ENCODE data around the gene CEACAM6.
"Not testable (repeated sequence)": the region's sequence is repeated elsewhere in the genome, so short reads cannot be mapped to it uniquely, and the experiment has no call there.

Gene CEACAM6

GRCh38 chr19:41750248-41751134, 4.8 kb upstream of the CEACAM6 start:
- not testable (repeated sequence) for DNase-seq

- peak; percentile 64 for DNase-seq
Measured at GRCh38 chr19:41753159-41753558, 2.2 kb upstream of the CEACAM6 start.

GRCh38 chr19:41753936-41754529, 1.3 kb upstream of the CEACAM6 start:
- DNase-seq, result peak; percentile 50

- no peak for DNase-seq
Measured at GRCh38 chr19:41758846-41759245, 3.5 kb downstream of the CEACAM6 start.

GRCh38 chr19:41767115-41767514, 11.8 kb downstream of the CEACAM6 start:
- no peak for DNase-seq

GRCh38 chr19:41768105-41768504, 12.8 kb downstream of the CEACAM6 start:
- not testable (repeated sequence) for DNase-seq

GRCh38 chr19:41769608-41770007, 14.3 kb downstream of the CEACAM6 start:
- DNase-seq, result no peak

GRCh38 chr19:41771410-41771809, 16.1 kb downstream of the CEACAM6 start:
- no peak for DNase-seq

- DNase-seq, result peak; percentile 98
Measured at GRCh38 chr19:41774515-41774980, 19.2 kb downstream of the CEACAM6 start.

- no peak for DNase-seq
Measured at GRCh38 chr19:41776700-41777099, 21.4 kb downstream of the CEACAM6 start.

- no peak for DNase-seq
Measured at GRCh38 chr19:41783612-41784011, 28.3 kb downstream of the CEACAM6 start.

- DNase-seq, result no peak
Measured at GRCh38 chr19:41784312-41784711, 29.0 kb downstream of the CEACAM6 start.

GRCh38 chr19:41784743-41785142, 29.4 kb downstream of the CEACAM6 start:
- DNase-seq, result no peak

- peak; percentile 85 for DNase-seq
Measured at GRCh38 chr19:41785653-41786052, 30.3 kb downstream of the CEACAM6 start.

GRCh38 chr19:41787055-41787454, 31.7 kb downstream of the CEACAM6 start:
- no peak for DNase-seq

- not testable (repeated sequence) for DNase-seq
Measured at GRCh38 chr19:41788518-41788917, 33.2 kb downstream of the CEACAM6 start.

GRCh38 chr19:41789053-41789452, 33.7 kb downstream of the CEACAM6 start:
- peak; percentile 44 for DNase-seq

- DNase-seq, result no peak
Measured at GRCh38 chr19:41792513-41793413, 37.4 kb downstream of the CEACAM6 start.

- no peak for DNase-seq
Measured at GRCh38 chr19:41793414-41793727, 38.0 kb downstream of the CEACAM6 start.

- DNase-seq, result peak; percentile 52
Measured at GRCh38 chr19:41795031-41795461, 39.7 kb downstream of the CEACAM6 start.

- DNase-seq, result no peak
Measured at GRCh38 chr19:41796362-41796761, 41.0 kb downstream of the CEACAM6 start, which contains the start of gene CEACAM3. CEACAM3 (plus strand) TSS chr19:41796587; CDS start chr19:41796678, 91 bp downstream.

GRCh38 chr19:41796901-41797300, 41.6 kb downstream of the CEACAM6 start:
- DNase-seq, result no peak

GRCh38 chr19:41799444-41800000, 44.2 kb downstream of the CEACAM6 start:
- no peak for DNase-seq

All from NCI-H748 treated with DMSO at 0.1 percent for 48 hours (cell line).